ENCODE measurements around the gene PSMD5.
"Not testable (repeated sequence)": the region's sequence is repeated elsewhere in the genome, so short reads cannot be mapped to it uniquely, and the experiment has no call there.

Gene PSMD5

DNA sequence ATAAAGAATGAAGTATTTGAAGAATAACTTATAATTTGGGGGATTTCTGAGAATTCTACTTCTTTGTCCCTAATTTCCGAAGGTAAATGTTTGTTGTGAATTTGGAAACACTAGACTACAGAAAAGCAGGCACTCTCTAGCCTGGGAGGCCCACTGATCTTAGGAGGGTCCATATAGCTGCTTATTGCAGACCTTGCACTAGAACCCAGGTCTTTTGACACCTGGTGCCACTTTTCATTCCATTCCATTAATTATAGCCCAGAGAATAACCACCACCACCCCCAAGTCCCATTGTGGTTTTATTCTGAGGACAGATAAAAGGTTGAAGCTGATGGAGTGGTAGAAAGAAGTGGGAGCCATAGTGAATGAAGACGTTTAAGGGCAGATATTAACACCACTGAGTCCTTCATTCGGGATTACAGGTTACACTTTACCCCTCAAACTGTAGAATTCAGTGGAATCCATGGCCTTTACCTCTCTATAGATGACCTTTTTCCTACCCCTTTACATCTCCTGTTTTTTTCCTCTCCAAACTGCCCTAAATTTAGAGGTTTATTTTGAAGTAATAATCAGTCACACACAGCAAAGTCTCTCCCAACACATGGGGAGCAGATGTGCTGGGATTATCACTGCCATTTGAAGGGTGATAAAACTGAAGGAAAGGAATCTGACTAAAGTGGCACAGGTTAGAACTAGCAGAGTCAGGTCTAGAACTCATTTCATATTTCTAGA is 12.0 kb upstream of the PSMD5 start:
- no peak for DNase-seq

DNA sequence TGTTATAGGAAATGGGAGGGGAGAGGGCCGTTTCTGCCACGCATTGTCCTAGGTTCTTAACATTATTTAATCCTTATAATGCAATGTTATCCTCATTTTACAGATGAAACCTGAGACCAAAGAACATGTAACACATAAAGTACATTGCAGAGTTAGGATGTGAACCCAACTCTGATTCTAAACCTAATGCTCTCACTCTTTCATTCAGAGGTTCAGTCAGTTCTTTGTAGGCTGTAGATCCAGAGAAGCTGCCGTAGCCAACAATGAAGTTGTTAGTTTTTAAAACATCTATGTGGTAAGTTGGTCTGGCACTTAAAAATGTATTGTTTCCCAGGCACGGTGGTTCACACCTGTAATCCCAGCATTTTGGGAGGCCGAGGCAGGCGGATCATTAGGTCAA is 10.5 kb upstream of the PSMD5 start:
- DNase-seq: no peak

DNA sequence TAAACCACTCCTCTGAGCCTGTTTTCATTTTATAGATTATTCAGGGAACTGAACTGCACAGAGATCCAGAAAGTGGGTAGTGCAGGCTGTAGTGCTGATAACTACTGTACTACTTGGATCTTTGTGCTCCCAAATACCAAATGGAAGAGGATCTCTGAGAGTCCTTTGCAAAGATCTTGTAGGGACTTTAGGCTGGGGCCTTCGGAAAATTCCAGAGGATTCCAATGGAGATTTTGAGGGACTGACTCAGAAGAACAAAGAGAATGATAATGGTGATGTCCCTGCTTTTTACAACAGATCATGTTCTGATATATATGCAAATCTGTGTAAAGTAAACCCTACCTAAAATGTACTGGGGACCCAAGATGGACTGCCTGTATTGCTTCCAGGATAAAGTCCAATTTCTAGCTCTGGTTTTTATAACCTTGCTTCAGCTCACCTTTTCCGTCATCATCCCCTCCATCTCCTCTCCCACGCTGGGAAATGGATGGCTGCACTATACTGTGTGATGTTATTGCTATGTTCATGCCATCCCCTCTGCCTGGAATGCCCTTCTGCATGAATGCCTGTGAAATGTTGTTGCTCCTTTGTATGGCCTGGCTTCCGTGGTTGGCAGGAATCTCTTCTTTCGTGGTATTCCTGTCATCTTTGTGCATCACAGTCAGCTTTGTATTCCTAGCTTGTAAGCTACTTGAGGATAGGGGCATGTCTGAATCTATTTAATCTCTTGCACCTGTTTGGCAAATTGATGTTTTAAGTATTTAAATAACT is 9.7 kb upstream of the PSMD5 start:
- no peak for DNase-seq

DNA sequence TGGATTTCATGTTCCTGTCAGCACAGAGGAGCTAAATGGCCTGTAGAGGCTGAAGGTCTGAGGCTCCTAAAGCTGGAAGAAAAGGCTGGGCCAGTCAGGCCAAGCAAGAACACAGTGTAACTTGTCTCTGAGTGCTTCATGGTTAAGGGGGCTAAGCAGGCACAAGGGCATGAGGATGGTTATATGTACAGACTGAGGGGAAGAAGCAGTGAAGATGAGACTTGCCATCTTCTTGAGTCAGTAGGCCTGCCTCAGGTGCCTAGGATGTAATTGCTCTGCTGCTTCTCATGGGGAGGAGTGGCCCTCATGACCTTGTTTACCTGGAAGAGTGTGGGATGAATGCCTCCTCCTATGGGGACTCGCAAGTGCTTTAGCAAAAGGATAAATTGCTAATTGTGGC is 8.7 kb upstream of the PSMD5 start:
- DNase-seq: no peak

DNA sequence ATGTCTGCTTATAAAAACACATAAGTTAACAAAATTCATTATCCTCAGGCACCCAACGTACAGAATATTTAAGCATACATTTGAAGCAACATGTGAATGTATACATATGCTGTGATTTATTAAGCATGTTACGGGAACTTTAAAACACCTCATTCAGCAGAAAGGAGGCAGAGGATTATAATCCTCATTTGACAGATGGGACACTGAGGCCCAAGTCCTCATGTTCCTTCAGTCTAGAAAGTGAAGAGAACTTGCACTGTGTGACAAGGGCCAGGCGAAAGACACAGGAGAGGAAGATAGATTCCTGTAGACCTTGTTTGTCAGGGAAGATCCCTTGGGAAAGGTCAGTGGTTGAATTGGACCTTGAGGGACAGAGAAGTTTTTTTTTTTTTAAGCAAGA is 7.6 kb upstream of the PSMD5 start:
- no peak for DNase-seq

DNA sequence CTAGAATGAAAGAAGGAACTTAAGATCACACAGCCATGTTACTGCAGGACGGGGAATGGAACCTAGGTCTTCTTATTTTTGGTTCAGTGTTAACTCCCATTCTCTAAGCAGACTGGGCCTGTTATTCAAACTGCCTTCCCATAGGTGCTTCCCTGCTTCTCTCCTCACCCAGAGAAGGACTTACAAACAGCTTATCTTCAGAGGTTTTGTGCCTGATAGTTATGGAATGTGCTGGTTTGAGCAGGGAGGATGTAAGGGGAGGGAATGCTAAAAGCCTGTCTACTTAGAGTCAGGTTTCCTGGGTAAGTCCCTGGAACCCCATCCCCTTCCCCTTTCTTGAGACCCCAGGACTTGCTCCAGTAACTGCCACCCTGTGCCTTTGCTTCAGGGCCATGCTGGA is 4.2 kb upstream of the PSMD5 start:
- no peak for DNase-seq

DNA sequence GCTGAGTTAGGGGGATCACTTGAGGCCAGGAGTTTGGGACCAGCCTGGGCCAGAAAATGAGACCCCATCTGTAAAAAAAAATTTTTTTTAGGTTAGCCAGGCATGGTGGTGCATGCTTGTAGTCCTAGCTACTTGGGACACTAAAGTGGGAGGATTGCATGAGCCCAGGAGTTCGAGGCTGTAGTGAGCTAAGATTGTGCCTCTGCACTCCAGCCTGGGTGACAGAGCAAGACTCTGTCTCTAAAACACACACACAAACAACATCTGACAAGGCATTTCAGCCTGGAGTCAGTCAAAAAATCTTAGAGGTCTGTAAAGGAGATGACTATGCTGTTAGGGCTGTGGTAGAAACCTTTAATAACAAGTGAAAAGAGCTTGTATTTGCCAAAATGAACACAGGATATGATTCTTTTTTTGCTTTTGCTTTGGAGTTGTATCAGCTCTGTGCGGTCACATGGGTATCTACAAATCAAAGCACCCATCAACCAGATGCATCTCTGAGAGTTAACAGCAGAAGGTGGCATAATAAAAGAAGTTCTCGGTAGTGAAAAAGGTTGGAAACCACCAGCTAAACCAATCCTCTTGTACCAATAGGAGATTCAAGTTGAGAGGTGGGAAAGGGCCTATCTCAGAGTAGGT is 3.6 kb upstream of the PSMD5 start:
- no peak for DNase-seq

DNA sequence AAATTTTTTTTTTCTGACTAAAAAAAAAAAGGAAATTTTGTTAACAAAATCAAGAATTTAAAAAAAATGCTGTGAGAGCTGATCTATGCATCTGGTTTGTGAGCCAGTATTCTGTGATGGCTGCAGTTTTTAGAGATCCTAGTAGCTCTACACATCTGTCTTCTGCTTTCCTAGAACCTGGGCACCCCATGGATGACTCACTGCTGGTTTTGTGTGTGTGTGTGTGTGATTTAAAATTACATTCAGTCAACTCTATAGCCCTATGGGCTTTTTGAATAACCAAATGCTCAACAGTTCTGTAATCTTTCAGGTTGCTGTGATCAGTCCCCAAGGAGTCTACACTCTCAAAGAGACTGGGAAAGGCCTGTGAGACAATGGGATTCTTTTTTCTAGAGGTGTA is 2.5 kb upstream of the PSMD5 start:
- DNase-seq: no peak

DNA sequence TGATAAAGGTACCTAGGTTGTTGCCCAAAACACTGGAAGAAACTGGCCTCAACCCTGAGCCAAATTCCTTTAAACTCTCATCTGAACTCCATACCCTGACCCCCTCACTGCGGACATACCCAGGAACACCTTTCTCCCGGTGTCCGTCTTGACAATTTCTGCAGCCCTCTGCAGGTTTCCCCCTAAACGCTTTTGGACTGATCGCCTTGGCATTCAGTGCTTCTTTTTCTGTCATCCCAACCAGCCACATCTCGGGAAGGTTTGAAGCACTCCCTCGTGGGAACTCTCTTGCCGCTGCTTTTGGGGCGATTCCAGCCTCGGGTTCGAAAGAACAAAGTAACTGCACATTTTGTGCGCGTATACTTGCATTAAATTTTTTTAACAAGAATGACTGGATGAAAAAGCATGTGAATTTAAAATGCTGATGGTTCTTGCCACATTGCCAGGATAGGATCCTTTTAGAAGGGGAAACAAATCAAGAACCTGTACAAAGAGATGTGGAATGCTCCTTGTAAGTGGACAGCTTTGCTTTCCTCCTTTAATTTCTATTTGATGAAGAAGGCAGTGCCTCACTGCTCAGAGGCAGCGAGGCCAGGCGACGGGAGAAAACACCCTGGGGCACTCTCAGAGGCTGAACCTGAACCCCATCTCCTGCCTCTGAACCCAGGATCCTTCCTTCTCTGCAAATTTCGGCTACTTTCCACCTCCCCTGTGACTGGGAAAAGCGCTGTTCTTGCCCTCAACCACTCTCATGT is 615 bp downstream of the PSMD5 start:
- DNase-seq: no peak

DNA sequence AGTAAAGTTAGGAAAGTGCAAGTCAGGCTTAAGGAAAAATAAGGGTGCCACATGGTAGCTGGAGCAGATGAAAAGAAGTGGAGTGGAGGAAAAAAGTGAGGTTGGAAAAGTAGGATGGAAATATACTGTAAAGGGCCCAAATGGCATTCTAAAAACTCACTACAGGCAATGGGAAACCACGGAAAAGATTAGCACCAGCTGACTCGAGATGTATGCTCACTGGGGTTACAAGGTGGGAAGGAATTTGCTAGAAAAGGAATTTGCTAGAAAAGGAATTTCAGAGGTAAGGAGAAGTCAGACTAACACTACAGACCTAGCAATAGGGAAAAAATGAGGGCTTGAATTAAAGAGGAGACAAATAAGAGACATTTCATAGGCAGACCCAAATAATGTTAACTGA is 3.6 kb downstream of the PSMD5 start:
- no peak for DNase-seq

DNA sequence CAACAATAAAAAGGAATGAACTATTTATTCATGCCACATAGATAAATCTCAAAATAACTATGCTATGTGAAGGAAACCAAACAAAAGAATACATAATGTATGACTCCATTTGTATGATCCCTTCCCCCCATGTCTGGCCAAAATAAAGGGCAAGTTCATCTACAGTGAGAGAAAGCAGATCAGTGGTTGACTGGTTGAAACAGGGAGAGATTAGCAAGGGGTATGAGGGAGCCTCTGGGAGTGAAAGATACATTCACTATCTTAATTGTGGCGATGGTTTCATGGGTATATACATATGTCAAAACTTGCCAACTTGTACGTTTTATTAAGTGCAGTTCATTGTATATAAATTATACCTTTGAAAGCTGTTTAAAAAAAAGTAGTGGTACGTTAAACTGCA is 4.8 kb downstream of the PSMD5 start:
- no peak for DNase-seq

DNA sequence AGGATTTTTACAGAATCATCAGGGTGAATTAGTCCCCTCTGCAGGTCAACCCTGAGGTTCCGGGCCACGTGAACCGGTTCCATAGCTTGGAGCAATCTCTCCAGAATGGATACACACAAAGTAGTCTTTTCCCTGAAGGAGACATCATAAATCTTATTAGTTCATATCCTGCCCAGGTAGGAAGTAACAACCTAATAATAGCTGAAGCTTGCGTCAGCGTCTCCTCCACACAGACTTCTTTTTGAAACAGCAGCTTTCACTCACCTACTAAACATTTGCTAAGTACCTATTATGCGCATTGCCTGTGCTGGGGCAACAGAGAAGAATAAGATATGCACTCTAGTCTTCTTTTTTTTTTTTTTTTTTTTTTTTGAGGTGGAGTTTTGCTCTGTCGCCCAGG is 9.4 kb downstream of the PSMD5 start:
- DNase-seq: no peak

DNA sequence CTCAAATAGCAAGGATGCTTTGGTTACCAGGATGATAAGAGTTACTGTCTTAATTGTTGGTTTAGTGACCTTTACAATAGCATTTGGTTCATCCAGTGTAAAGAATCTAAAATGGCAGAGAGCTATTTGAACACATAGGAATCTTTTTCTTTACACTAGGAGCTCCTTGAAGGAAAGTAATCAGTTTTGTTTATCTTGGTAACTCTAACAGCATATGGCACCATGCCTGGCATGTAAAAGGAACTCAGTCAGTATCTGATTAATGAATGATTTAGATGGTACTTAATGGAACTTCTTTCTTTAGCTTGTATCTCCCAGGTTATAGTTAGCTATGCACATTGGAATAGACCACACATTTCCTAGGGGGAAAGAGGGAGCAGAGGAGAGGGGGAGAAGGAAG is 9.9 kb downstream of the PSMD5 start:
- no peak for DNase-seq

DNA sequence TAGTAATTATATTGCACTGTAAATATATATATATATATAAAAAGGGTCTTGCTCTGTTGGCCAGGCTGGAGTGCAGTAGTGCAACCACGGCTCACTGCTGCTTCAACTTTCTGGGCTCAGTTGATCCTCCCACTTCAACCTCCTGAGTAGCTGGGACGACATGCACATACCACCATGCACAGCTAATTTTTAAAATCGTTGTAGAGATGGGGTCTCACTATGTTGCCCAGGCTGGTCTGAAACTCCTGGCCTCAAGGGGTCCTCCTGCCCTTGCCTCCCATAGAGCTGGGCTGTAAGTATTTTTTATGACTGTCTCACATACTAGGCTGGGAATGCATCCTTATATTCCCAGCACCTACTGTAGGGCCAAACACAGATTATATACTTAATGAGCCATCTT is 11.9 kb downstream of the PSMD5 start:
- DNase-seq: no peak

DNA sequence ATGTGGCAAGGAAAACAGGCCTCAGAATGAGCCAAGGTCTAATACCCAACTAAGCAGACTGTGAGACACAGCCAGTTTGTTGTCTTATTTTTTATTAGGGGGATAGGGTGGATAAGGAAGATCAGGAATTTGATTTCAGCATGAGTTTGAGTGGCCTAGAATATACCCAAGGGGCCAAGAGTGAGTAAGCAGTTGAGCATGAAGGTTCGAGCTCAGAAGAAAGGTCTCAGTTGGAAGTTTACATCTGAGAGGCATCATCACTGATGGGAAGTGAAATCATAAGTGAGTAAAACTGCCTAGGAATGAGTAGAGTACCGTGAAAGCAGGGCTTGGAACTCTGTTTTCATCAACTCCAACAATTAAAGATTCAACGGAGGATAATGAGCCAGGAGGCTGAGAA is 12.6 kb downstream of the PSMD5 start:
- DNase-seq: no peak

DNA sequence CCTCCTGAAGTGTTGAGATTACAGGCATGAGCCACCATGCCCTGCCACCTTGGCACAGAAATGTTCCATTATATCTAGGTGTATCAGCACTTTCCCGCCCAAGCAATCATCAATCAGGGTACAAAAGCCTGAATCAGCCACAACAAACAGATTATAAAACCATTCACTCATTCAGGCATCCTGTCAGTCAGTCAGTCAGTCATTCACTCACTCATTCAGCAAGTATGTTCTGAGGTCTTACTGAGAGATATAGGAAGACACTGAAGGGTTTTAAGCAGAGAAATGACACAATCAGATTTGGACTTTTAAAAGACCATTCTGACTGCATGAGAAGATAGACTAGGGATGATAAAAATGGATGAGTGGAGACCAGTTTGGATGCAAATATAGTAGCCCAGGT is 13.1 kb downstream of the PSMD5 start:
- DNase-seq: no peak

DNA sequence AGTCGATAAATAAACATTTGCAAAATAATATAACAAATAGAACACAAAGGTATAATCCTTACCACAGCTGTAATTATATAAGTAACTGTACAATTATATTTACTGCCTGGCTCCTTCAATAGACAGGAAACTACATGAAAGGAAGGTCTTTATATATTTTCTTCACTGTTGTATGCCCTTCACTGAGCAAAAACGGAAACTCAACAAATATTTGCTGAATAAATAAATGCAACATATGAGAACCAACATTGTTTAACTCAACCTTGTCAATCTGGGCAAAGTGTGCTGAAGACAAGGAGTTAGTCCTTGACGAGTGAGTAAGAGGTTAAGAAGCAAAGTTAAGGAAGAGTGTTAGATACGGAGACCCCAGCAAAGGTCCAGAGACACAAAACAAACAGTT is 22.6 kb downstream of the PSMD5 start:
- DNase-seq: no peak

DNA sequence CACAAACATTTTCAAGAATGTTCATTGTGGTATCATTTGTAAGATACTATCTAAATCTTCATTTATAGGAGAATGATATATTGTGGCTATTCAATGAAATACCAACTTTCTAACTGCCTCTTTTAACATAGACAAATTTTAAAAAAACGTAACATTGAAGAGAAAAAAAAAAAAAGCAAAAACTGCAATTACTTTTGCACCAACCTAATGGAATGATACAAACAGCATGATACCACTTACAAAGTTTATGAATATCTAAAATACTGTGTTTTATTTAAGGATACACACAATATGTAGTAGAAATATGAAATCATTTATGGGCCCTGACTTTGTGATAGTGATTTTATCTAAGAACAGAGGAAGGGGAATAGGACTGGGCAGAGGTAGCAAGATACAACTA is 24.1 kb downstream of the PSMD5 start:
- no peak for DNase-seq

DNA sequence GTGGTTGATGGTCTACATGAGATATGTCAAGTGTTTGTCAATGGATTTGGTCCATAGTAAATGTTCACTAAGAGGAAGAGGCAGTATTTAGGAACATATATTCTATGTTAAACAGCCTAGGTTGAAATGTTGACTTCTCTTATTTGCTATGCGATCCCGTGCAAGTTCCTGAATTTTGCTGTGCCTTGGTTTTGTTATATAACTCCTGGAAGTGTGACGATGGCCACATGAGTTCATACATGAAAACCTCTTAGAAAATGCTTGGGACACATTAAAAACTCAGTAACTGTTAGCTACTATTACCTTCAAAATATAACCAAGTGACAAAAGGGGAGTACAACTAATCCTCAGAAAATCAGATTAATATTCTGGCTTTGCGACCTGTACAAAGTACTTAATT is 27.6 kb downstream of the PSMD5 start:
- DNase-seq: no peak

DNA sequence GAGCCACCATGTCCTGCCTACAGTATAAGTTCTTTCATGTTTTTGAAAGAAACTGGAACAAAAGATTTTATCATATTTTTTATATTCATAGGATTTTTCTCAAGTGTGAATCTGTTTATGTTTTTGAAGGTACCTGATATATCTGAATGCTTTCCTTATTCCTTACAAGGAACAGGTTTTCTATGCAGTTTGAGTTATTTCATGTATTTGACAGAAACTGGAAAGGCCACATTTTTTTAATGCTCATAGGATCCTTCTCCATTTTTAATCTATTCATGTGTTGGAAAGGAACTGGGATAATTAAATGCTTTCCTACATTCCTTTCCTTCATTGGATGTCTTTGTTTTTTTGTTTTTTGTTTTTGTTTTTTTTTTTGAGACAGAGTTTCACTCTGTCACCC is 33.8 kb downstream of the PSMD5 start:
- DNase-seq: no peak

DNA sequence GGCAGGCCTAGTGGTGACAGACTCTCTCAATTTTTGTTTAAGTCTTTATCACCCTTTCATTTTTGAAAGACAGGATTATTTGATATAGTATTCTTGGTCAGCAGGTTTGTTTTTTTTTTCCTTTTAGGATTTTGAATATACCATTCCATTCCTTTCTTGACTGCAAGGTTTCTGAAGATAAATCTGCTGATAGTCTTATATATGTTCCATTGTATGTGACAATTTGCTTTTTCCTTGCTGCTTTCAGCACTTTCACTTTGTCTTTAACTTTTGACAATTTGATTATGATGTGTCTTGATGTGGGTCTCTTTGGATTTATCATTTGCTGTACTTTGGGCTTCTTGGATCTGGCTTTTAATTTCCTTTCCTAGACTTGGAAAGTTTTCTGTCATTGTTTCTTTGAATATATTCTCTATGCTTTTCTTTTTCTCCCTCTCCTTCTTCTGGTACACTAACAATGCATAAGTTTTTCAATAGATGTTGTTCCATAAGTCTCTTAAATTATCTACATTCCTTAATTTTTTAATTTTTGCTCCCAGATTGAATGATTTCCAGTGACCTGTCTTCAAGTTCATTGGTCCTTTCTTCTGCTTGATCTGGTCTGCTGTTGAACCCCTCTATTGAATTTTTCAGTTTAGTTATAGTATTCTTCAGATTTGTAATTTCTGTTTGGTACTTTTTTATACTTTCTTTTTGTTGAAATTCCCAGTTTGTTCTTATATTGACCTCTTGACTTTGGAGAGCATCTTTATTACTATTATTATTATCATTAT is 34.9 kb downstream of the PSMD5 start:
- no peak for DNase-seq

DNA sequence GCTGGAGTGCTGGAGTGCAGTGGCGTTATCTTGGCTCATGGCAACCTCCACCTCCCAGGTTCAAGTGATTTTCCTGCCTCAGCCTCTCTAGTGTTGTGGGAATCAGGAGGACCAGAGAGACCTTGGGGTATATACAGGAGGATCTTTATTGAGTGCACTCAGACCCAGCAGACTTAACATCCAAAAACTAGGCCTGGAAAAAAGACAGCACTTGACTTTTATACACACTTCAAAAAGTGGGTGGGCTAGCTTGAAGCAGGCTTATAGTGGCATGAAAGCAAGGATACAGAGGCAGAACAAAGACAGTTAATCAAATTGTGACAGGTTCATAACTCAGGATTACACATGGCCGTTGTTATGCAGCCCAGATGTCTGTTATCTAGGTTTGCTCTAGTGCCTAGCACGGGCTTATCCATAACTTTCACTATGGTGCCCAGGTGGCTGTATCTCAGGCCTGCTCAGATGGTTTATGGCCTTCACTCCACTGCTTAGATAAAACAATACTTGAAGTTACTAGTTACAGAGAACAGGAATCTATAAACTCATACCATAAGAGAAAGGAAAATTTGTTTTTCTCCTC is 37.8 kb downstream of the PSMD5 start:
- DNase-seq: not testable (repeated sequence)
